Fibroblast of lung (primary cell): ENCODE data around the gene TNNT1. TPM values are rescaled to one million over a fixed set of nuclear protein-coding genes. Genes with fewer than 3 reads are reported as not detected.
"Not testable (repeated sequence)": the region's sequence is repeated elsewhere in the genome, so short reads cannot be mapped to it uniquely, and the experiment has no call there.

Experiments
- DNase-seq, 2 donors: peaks; one replicate each; pipeline versions ENCODE4 v3.0.0 to v3.0.0-alpha.2; 2010; ENCODE audit warnings: low read depth in 2 of 2
- H2AFZ ChIP-seq: 2 replicates; pipeline ENCODE4 v1.5.1; 2012; ENCODE audit warnings: low read length, control low read depth, inconsistent platforms
- H3K27ac ChIP-seq: 2 replicates; pipeline ENCODE4 v1.5.1; 2011; ENCODE audit warnings: low read length, control low read depth; ENCODE audit not compliant: insufficient read depth
- H3K27me3 ChIP-seq: 2 replicates; pipeline ENCODE4 v1.5.1; 2011; ENCODE audit warnings: mild to moderate bottlenecking, low read length; ENCODE audit not compliant: control insufficient read depth, insufficient read depth
- H3K36me3 ChIP-seq: 2 replicates; pipeline ENCODE4 v1.5.1; 2011; ENCODE audit warnings: low read length; ENCODE audit not compliant: control insufficient read depth, insufficient read depth
- H3K4me1 ChIP-seq: 2 replicates; pipeline ENCODE4 v1.5.1; 2011; ENCODE audit warnings: low read length; ENCODE audit not compliant: control insufficient read depth, insufficient read depth; ENCODE audit errors: extremely low read depth
- H3K4me2 ChIP-seq: 2 replicates; pipeline ENCODE4 v1.5.1; 2011; ENCODE audit warnings: low read length, control low read depth; ENCODE audit not compliant: insufficient read depth; ENCODE audit errors: extremely low read depth
- H3K4me3 ChIP-seq, 4 experiments: fragments of 200-600 bp in 1 of 4; sonication (generic) in 1 of 4; replicated peaks in 1 of 4; 2 replicates each; pipeline ENCODE4 v1.5.1; 2011 to 2016; ENCODE audit warnings: low read length in 4 of 4, low read depth in 3 of 4, mild to moderate bottlenecking in 3 of 4, control low read depth in 2 of 4, inconsistent platforms in 1 of 4, mixed read lengths in 1 of 4; ENCODE audit not compliant: insufficient read depth in 1 of 4; ENCODE audit errors: control extremely low read depth in 1 of 4
- H3K79me2 ChIP-seq: 2 replicates; pipeline ENCODE4 v1.5.1; 2012; ENCODE audit warnings: mild to moderate bottlenecking, low read length, inconsistent platforms; ENCODE audit not compliant: control insufficient read depth, insufficient read depth
- H3K9ac ChIP-seq: 2 replicates; pipeline ENCODE4 v1.5.1; 2011; ENCODE audit warnings: mild to moderate bottlenecking, low read length, control low read depth; ENCODE audit not compliant: insufficient read depth
- H3K9me3 ChIP-seq: 2 replicates; pipeline ENCODE4 v1.5.1; 2012; ENCODE audit warnings: low read depth, low read length; ENCODE audit not compliant: control insufficient read depth, insufficient read depth
- H4K20me1 ChIP-seq: 2 replicates; pipeline ENCODE4 v1.5.1; 2011; ENCODE audit warnings: low read length; ENCODE audit not compliant: control insufficient read depth, insufficient read depth; ENCODE audit errors: extremely low read depth
- CTCF ChIP-seq, 2 donors: IDR thresholded peaks in 1 of 2; conservative IDR thresholded peaks in 1 of 2; 1 replicate in 1 of 2; 2 replicates in 1 of 2; pipeline ENCODE4 v1.5.1; 2011 to 2012; ENCODE audit warnings: low read length in 2 of 2, control low read depth in 1 of 2, inconsistent platforms in 1 of 2, low read depth in 1 of 2, mild to moderate bottlenecking in 1 of 2
- EZH2 ChIP-seq: IDR thresholded peaks from 2 replicates; pipeline ENCODE4 v1.5.1; 2012; ENCODE audit warnings: low read length, control low read depth, mild to moderate bottlenecking; ENCODE audit errors: missing control alignments
- polyA plus RNA-seq, 2 donors: library from polyadenylated mRNA; depleted of rRNA in 1 of 2; stranded (reverse) in 1 of 2; unstranded in 1 of 2; fragments of >200 nt; gene quantifications; 2 replicates each; pipeline ENCODE4 v1.2.1, GENCODE V29; 2011 to 2012; ENCODE audit warnings: missing spikeins in 1 of 2
- total RNA-seq: library from RNA; depleted of rRNA; stranded (reverse); fragments of >200 nt; gene quantifications from 2 replicates; pipeline ENCODE4 v1.2.1, GENCODE V29; 2014

Gene TNNT1
- total and polyA plus RNA-seq, 2 donors (not counting 1 experiment from before 2014, with no cell fraction given), result 1.7 to 10.4 TPM

- no peaks in the 10 kb centered on the region for H3K36me3 ChIP-seq
- H3K4me2 ChIP-seq, result no peak within 1 kb of the TSS
- no peaks in the 10 kb centered on the region for H4K20me1 ChIP-seq
- no peak for TF ChIP-seq EZH2
- TF ChIP-seq CTCF (conservative IDR thresholded peaks at IDR 0.05 in 1 of 2, IDR thresholded peaks at IDR 0.05 in 1 of 2; ENCODE audit: low read depth in 1 of 2, low read length in 2 of 2), result no peak
- DNase-seq, result no peak
- H3K4me3 ChIP-seq, result no peak within 1 kb of the TSS
- peaks cover 11% of the 10 kb centered on the region for H3K27me3 ChIP-seq
- H3K79me2 ChIP-seq, result no peaks in the 10 kb centered on the region
- H3K9me3 ChIP-seq, result no peaks in the 10 kb centered on the region
- H3K27ac ChIP-seq, result no peak within 1 kb of the TSS
- H2AFZ ChIP-seq, result no peak within 1 kb of the TSS
- no peak within 1 kb of the TSS for H3K9ac ChIP-seq
- H3K4me1 ChIP-seq, result peaks cover 6% of the 10 kb centered on the region
These were observed 8.3 kb upstream of the TNNT1 start, which contains the start of gene TNNI3 for GRCh38 chr19:55157064-55157908. Gene TNNI3 (minus strand): TSS chr19:55157732. CDS start chr19:55157589, 143 bp downstream.

- Histone ChIP-seq H4K20me1 (no peaks in the 10 kb centered on the region), H3K9ac (no peak overlapping the region), H3K4me3 (no peak overlapping the region), H3K79me2 (no peaks in the 10 kb centered on the region), H3K4me2 (no peak overlapping the region), H2AFZ (no peak overlapping the region), H3K9me3 (no peaks in the 10 kb centered on the region), H3K36me3 (no peaks in the 10 kb centered on the region), H3K4me1 (peaks cover 6% of the 10 kb centered on the region), H3K27ac (no peak overlapping the region), H3K27me3 (peaks cover 6% of the 10 kb centered on the region)
- DNase-seq, result peak; percentile 25 to 44
- TF ChIP-seq EZH2 (no peak), CTCF (conservative IDR thresholded peaks at IDR 0.05 in 1 of 2, IDR thresholded peaks at IDR 0.05 in 1 of 2; ENCODE audit: low read depth in 1 of 2, low read length in 2 of 2) (no peak)
These were observed 7.4 kb upstream of the TNNT1 start for GRCh38 chr19:55156202-55157063.

GRCh38 chr19:55155784-55156183 lies 6.8 kb upstream of the TNNT1 start:
- not testable (repeated sequence) for H3K4me2 ChIP-seq, H3K27ac ChIP-seq, H3K4me3 ChIP-seq, H4K20me1 ChIP-seq, H3K36me3 ChIP-seq, H3K79me2 ChIP-seq, H3K27me3 ChIP-seq, H3K4me1 ChIP-seq, DNase-seq, H3K9ac ChIP-seq, H2AFZ ChIP-seq, H3K9me3 ChIP-seq
